ENCODE data around the gene ALPG.

DNA sequence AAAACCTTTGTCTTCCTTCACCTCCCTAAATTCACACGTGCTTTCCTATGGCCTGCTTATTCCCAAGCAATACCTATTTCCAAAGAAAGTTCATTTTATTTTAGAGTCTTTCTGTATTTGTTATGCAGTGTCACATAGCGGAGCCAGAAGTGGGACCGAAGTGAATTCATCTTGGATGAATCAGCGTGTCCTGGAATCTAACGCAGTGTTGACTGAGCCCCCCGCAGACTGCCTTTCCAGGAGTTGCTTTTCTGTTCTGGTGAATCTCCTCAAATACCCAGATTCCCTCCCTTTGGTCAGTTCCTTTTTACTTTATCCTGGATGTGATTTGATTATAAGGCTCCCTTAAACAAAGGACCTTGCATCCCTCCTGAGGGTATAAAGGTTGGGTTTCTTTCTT, 17.3 kb upstream of the ALPG start:
- no peak for TF ChIP-seq POLR2A (IDR thresholded peaks at IDR 0.05)
- TF ChIP-seq, protein P1, sequence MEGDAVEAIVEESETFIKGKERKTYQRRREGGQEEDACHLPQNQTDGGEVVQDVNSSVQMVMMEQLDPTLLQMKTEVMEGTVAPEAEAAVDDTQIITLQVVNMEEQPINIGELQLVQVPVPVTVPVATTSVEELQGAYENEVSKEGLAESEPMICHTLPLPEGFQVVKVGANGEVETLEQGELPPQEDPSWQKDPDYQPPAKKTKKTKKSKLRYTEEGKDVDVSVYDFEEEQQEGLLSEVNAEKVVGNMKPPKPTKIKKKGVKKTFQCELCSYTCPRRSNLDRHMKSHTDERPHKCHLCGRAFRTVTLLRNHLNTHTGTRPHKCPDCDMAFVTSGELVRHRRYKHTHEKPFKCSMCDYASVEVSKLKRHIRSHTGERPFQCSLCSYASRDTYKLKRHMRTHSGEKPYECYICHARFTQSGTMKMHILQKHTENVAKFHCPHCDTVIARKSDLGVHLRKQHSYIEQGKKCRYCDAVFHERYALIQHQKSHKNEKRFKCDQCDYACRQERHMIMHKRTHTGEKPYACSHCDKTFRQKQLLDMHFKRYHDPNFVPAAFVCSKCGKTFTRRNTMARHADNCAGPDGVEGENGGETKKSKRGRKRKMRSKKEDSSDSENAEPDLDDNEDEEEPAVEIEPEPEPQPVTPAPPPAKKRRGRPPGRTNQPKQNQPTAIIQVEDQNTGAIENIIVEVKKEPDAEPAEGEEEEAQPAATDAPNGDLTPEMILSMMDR (IDR thresholded peaks at IDR 0.05), result no peak
